IMR-90 (cell line): ENCODE data around the gene FAM168A. TPM values are rescaled to one million over a fixed set of nuclear protein-coding genes. Genes with fewer than 3 reads are reported as not detected.

Source experiments
- ATAC-seq: fragments of 200-7000 bp; cut with Tn5 transposase; 2 replicates; pipeline ENCODE4 v1.9.1; 2020; ENCODE audit warnings: low read depth, mild to moderate bottlenecking, moderate library complexity
- BruUV-seq: library from RNA; stranded (reverse); fragments of 400-500 nt; replicated peaks from 2 replicates; lab custom pipeline; 2021; lab: Mats Ljungman, UMichigan
- CTCF ChIA-PET: fragments of 300-600 bp; formaldehyde crosslinking; extraction: SDS; loops from one replicate; lab custom pipeline; 2021; ENCODE audit warnings: antibody characterized with exemption; lab: Yijun Ruan, JAX
- POLR2A ChIA-PET: fragments of 300-600 bp; sonication (Branson Sonifier 250); formaldehyde crosslinking; loops from one replicate; lab custom pipeline; 2022; ENCODE audit warnings: antibody characterized with exemption; ENCODE audit not compliant: unreplicated experiment; lab: Charles Lee
- DNase-seq: peaks from one replicate; pipeline ENCODE4 v3.0.0; 2013
- H2AFZ ChIP-seq: replicated peaks from 2 replicates; pipeline ENCODE3; 2013; ENCODE audit warnings: low read length, mild to moderate bottlenecking; ENCODE audit not compliant: poor library complexity
- H2AK5ac ChIP-seq: 2 replicates; pipeline ENCODE4 v1.6.1; 2013; ENCODE audit warnings: low read depth, low read length, inconsistent platforms
- H2AK9ac ChIP-seq: replicated peaks from 2 replicates; pipeline ENCODE3; 2013; ENCODE audit warnings: mild to moderate bottlenecking, low read depth, low read length, moderate library complexity; ENCODE audit not compliant: poor library complexity
- H2BK120ac ChIP-seq: 2 replicates; pipeline ENCODE4 v1.6.1; 2013; ENCODE audit warnings: low read depth, low read length, inconsistent platforms
- H2BK15ac ChIP-seq: 3 replicates; pipeline ENCODE4 v1.6.1; 2013; ENCODE audit warnings: low read depth, low read length, inconsistent platforms
- H2BK20ac ChIP-seq: 2 replicates; pipeline ENCODE4 v1.6.1; 2013; ENCODE audit warnings: low read depth, mild to moderate bottlenecking, inconsistent platforms, low read length, moderate library complexity
- H2BK5ac ChIP-seq: 2 replicates; pipeline ENCODE4 v1.6.1; 2013; ENCODE audit warnings: mild to moderate bottlenecking, low read depth, low read length, inconsistent platforms; ENCODE audit not compliant: poor library complexity, severe bottlenecking
- H3K14ac ChIP-seq: replicated peaks from 2 replicates; pipeline ENCODE4 v1.6.1; 2013; ENCODE audit warnings: low read depth, low read length, inconsistent platforms
- H3K18ac ChIP-seq: 2 replicates; pipeline ENCODE4 v1.6.1; 2013; ENCODE audit warnings: low read depth, low read length, control low read depth
- H3K23ac ChIP-seq: 2 replicates; pipeline ENCODE4 v1.6.1; 2013; ENCODE audit warnings: low read depth, low read length, inconsistent platforms
- H3K27ac ChIP-seq: 2 replicates; pipeline ENCODE4 v1.5.1; 2013; ENCODE audit warnings: mild to moderate bottlenecking, control low read depth, low read length; ENCODE audit not compliant: insufficient read depth
- H3K27me3 ChIP-seq: 2 replicates; pipeline ENCODE4 v1.6.1; 2013; ENCODE audit warnings: low read length; ENCODE audit not compliant: control insufficient read depth, insufficient read depth
- H3K36me3 ChIP-seq: 2 replicates; pipeline ENCODE4 v1.6.1; 2013; ENCODE audit warnings: low read length, mixed read lengths; ENCODE audit not compliant: control insufficient read depth, insufficient read depth
- H3K4ac ChIP-seq: 2 replicates; pipeline ENCODE4 v1.6.1; 2013; ENCODE audit warnings: low read depth, low read length, inconsistent platforms
- H3K4me1 ChIP-seq: 2 replicates; pipeline ENCODE4 v1.6.1; 2013; ENCODE audit warnings: low read length, mixed read lengths; ENCODE audit not compliant: control insufficient read depth, insufficient read depth
- H3K4me2 ChIP-seq: 2 replicates; pipeline ENCODE4 v1.6.1; 2013; ENCODE audit warnings: low read depth, mild to moderate bottlenecking, control low read depth, low read length, moderate library complexity
- H3K4me3 ChIP-seq: 2 replicates; pipeline ENCODE4 v1.5.1; 2013; ENCODE audit warnings: low read depth, mild to moderate bottlenecking, control low read depth, low read length, moderate library complexity; ENCODE audit not compliant: insufficient read depth
- H3K56ac ChIP-seq: 2 replicates; pipeline ENCODE4 v1.6.1; 2013; ENCODE audit warnings: low read length, inconsistent platforms; ENCODE audit not compliant: insufficient read depth; ENCODE audit errors: extremely low read depth
- H3K79me1 ChIP-seq, 2 experiments: 2 replicates each; pipeline ENCODE4 v1.6.1; 2013; ENCODE audit warnings: low read length in 2 of 2, inconsistent platforms in 1 of 2, low read depth in 1 of 2
- H3K9ac ChIP-seq: 2 replicates; pipeline ENCODE4 v1.6.1; 2013; ENCODE audit warnings: low read depth, low read length, control low read depth
- H3K9me1 ChIP-seq: 2 replicates; pipeline ENCODE4 v1.6.1; 2013; ENCODE audit warnings: low read length, inconsistent platforms; ENCODE audit not compliant: insufficient read depth
- H3K9me3 ChIP-seq: 2 replicates; pipeline ENCODE4 v1.6.1; 2013; ENCODE audit warnings: low read length; ENCODE audit not compliant: control insufficient read depth, insufficient read depth
- H4K20me1 ChIP-seq: 2 replicates; pipeline ENCODE4 v1.6.1; 2013; ENCODE audit warnings: low read length, inconsistent platforms; ENCODE audit not compliant: insufficient read depth
- H4K5ac ChIP-seq: 2 replicates; pipeline ENCODE4 v1.6.1; 2013; ENCODE audit warnings: mild to moderate bottlenecking, low read depth, low read length, control low read depth
- H4K8ac ChIP-seq, 2 experiments: 2 replicates each; pipeline ENCODE4 v1.6.1; 2013; ENCODE audit warnings: low read depth in 2 of 2, low read length in 2 of 2, control low read depth in 1 of 2, inconsistent platforms in 1 of 2
- H4K91ac ChIP-seq: 2 replicates; pipeline ENCODE4 v1.6.1; 2013; ENCODE audit warnings: low read depth, low read length, inconsistent platforms; ENCODE audit not compliant: insufficient read depth
- BHLHE40 ChIP-seq: fragments of 150-350 bp; IDR thresholded peaks from 2 replicates; pipeline ENCODE4 v1.6.1; 2016; ENCODE audit warnings: mild to moderate bottlenecking, low read depth, low read length
- CEBPB ChIP-seq: IDR thresholded peaks from 2 replicates; pipeline ENCODE4 v1.6.1; 2012; ENCODE audit warnings: low read depth, low read length, improper control_type of control experiment
- CHD1 ChIP-seq: IDR thresholded peaks from 2 replicates; pipeline ENCODE4 v1.6.1; 2012; ENCODE audit warnings: low read depth, low read length, improper control_type of control experiment
- FOS ChIP-seq: fragments of 150-350 bp; IDR thresholded peaks from 2 replicates; pipeline ENCODE4 v1.6.1; 2016; ENCODE audit warnings: low read depth, low read length
- MAFK ChIP-seq: IDR thresholded peaks from 2 replicates; pipeline ENCODE4 v1.6.1; 2012; ENCODE audit warnings: low read depth, low read length, improper control_type of control experiment
- MAZ ChIP-seq: IDR thresholded peaks from 2 replicates; pipeline ENCODE4 v1.6.1; 2012; ENCODE audit warnings: low read depth, mild to moderate bottlenecking, low read length, improper control_type of control experiment, moderate library complexity, borderline replicate concordance
- MXI1 ChIP-seq: IDR thresholded peaks from 2 replicates; pipeline ENCODE4 v1.6.1; 2012; ENCODE audit warnings: low read depth, mild to moderate bottlenecking, low read length, moderate library complexity, borderline replicate concordance
- NFE2L2 ChIP-seq: fragments of 150-350 bp; IDR thresholded peaks from 2 replicates; pipeline ENCODE4 v1.6.1; 2016; ENCODE audit warnings: low read depth, mild to moderate bottlenecking, low read length
- POLR2A ChIP-seq: IDR thresholded peaks from 2 replicates; pipeline ENCODE4 v1.6.1; 2012; ENCODE audit warnings: mild to moderate bottlenecking, low read depth, low read length
- RAD21 ChIP-seq: IDR thresholded peaks from 2 replicates; pipeline ENCODE4 v1.6.1; 2012; ENCODE audit warnings: low read length, improper control_type of control experiment
- RCOR1 ChIP-seq: IDR thresholded peaks from 2 replicates; pipeline ENCODE4 v1.6.1; 2012; ENCODE audit warnings: mild to moderate bottlenecking, low read length, improper control_type of control experiment; ENCODE audit not compliant: insufficient replicate concordance
- RFX5 ChIP-seq: IDR thresholded peaks from 2 replicates; pipeline ENCODE4 v1.8.0; 2012; ENCODE audit warnings: low read depth, mild to moderate bottlenecking, low read length, moderate library complexity
- SMC3 ChIP-seq: fragments of 150-350 bp; IDR thresholded peaks from 2 replicates; pipeline ENCODE4 v1.6.1; 2016; ENCODE audit warnings: low read depth, mild to moderate bottlenecking, antibody characterized with exemption, low read length, moderate library complexity
- dilution Hi-C: fragments of 300-500 bp; cut with HindIII; formaldehyde crosslinking; loops from one replicate; pipeline ENCODE4 v1.14.3; 2018; ENCODE audit warnings: low sequenced_read_pairs; ENCODE audit not compliant: unreplicated experiment
- in situ Hi-C: fragments of 300-500 bp; cut with MboI; formaldehyde crosslinking; loops from 3 replicates; pipeline ENCODE4 v1.14.3; 2019; ENCODE audit warnings: low sequenced_read_pairs, inconsistent platforms, mixed read lengths
- intact Hi-C: fragments of 100-400 bp; cut with micrococcal nuclease; formaldehyde crosslinking; loops from 2 replicates; pipeline ENCODE4 v1.10.0; 2022
- polyA plus RNA-seq, 3 experiments: library from polyadenylated mRNA; depleted of rRNA; stranded (reverse); fragments of >200 nt; gene quantifications; 2 replicates each; pipeline ENCODE4 v1.2.3, GENCODE V29; 2012; ENCODE audit warnings: low replicate concordance in 1 of 3
- total RNA-seq: library from RNA; depleted of rRNA; stranded (reverse); fragments of >200 nt; gene quantifications from 2 replicates; pipeline ENCODE4 v1.2.3, GENCODE V29; 2012
- TF ChIP-seq, protein P1 (sequence below): conservative IDR thresholded peaks from 2 replicates; pipeline ENCODE4 v1.5.1; 2012; ENCODE audit warnings: mild to moderate bottlenecking, low read depth, low read length, improper control_type of control experiment
- TF ChIP-seq, protein P2 (sequence below): fragments of 150-350 bp; IDR thresholded peaks from 2 replicates; pipeline ENCODE4 v1.6.1; 2017; ENCODE audit warnings: mild to moderate bottlenecking, antibody characterized with exemption, low read length, low read depth
- TF ChIP-seq, protein P3 (sequence below): fragments of 150-350 bp; IDR thresholded peaks from 2 replicates; pipeline ENCODE4 v1.6.1; 2016; ENCODE audit warnings: low read depth, mild to moderate bottlenecking, low read length, moderate library complexity, borderline replicate concordance

FAM168A gene
- total and polyA plus RNA-seq, 2 of the 4 experiments (the other 2 are of a cell fraction) = 13.1 to 22.8 TPM

DNA sequence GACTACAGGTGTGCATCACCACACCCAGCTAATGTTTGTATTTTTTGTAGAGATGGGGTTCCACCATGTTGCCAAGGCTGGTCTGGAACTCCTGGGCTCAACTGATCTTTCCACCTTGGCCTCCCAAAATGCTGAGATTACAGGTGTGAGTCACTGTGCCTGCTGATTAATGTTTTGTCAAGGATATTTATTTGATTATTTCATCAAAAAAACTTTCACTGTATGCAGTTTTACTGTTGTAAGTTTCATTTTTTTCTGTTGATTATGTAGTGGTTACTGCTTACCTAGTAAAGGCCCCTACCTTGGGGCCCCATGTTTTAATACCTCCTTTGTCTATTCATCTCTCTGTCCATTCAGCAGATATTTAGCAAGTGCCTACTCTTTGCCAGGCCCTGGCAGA lies 16.7 kb upstream of the FAM168A start:
- no peak overlapping the region for H2BK120ac ChIP-seq
- H3K9me1 ChIP-seq = no peaks in the 10 kb centered on the region
- DNase-seq (no peak), ATAC-seq (no peak)
- H3K14ac ChIP-seq = no peak overlapping the region
- no peak overlapping the region for H3K18ac ChIP-seq
- no peak overlapping the region for H3K56ac ChIP-seq
- H3K27ac ChIP-seq = no peak overlapping the region
- H3K4me3 ChIP-seq = no peak overlapping the region
- intact Hi-C loops (no loop called here), dilution Hi-C loops (no loop called here), in situ Hi-C loops (no loop called here)
- no peak overlapping the region for H4K5ac ChIP-seq
- no peak overlapping the region for H2AFZ ChIP-seq
- no TSS peak for BruUV-seq
- no peak overlapping the region for H3K4ac ChIP-seq
- no peaks in the 10 kb centered on the region for H3K9me3 ChIP-seq
- H3K4me1 ChIP-seq = no peaks in the 10 kb centered on the region
- H3K36me3 ChIP-seq = no peaks in the 10 kb centered on the region
- H4K20me1 ChIP-seq = no peaks in the 10 kb centered on the region
- no peak overlapping the region for H3K23ac ChIP-seq
- ChIA-PET POLR2A (no interaction called here), CTCF (no interaction called here)
- peaks cover 3% of the 10 kb centered on the region; the same call in 1 of the 2 replicates for H3K27me3 ChIP-seq
- H2AK5ac ChIP-seq = no peak overlapping the region
- no peak overlapping the region for H4K8ac ChIP-seq
- H3K79me1 ChIP-seq = no peaks in the 10 kb centered on the region
- no peak overlapping the region for H2BK20ac ChIP-seq
- H2BK5ac ChIP-seq = no peak overlapping the region
- no peak overlapping the region for H2AK9ac ChIP-seq
- H4K91ac ChIP-seq = no peak overlapping the region
- no peak overlapping the region for H2BK15ac ChIP-seq
- no peak for TF ChIP-seq MAZ
- no peak for TF ChIP-seq RAD21
- no peak for TF ChIP-seq MXI1
- TF ChIP-seq, protein P1, sequence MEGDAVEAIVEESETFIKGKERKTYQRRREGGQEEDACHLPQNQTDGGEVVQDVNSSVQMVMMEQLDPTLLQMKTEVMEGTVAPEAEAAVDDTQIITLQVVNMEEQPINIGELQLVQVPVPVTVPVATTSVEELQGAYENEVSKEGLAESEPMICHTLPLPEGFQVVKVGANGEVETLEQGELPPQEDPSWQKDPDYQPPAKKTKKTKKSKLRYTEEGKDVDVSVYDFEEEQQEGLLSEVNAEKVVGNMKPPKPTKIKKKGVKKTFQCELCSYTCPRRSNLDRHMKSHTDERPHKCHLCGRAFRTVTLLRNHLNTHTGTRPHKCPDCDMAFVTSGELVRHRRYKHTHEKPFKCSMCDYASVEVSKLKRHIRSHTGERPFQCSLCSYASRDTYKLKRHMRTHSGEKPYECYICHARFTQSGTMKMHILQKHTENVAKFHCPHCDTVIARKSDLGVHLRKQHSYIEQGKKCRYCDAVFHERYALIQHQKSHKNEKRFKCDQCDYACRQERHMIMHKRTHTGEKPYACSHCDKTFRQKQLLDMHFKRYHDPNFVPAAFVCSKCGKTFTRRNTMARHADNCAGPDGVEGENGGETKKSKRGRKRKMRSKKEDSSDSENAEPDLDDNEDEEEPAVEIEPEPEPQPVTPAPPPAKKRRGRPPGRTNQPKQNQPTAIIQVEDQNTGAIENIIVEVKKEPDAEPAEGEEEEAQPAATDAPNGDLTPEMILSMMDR = no peak
- TF ChIP-seq, protein P2, sequence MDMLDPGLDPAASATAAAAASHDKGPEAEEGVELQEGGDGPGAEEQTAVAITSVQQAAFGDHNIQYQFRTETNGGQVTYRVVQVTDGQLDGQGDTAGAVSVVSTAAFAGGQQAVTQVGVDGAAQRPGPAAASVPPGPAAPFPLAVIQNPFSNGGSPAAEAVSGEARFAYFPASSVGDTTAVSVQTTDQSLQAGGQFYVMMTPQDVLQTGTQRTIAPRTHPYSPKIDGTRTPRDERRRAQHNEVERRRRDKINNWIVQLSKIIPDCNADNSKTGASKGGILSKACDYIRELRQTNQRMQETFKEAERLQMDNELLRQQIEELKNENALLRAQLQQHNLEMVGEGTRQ = no peak
- TF ChIP-seq RFX5 = no peak
- no peak for TF ChIP-seq CHD1
- TF ChIP-seq FOS = no peak
- no peak for TF ChIP-seq SMC3
- TF ChIP-seq, protein P3, sequence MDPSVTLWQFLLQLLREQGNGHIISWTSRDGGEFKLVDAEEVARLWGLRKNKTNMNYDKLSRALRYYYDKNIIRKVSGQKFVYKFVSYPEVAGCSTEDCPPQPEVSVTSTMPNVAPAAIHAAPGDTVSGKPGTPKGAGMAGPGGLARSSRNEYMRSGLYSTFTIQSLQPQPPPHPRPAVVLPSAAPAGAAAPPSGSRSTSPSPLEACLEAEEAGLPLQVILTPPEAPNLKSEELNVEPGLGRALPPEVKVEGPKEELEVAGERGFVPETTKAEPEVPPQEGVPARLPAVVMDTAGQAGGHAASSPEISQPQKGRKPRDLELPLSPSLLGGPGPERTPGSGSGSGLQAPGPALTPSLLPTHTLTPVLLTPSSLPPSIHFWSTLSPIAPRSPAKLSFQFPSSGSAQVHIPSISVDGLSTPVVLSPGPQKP = no peak
- no peak for TF ChIP-seq MAFK
- TF ChIP-seq BHLHE40 = no peak
- no peak for TF ChIP-seq POLR2A
- no peak for TF ChIP-seq NFE2L2
- TF ChIP-seq RCOR1 = no peak
- TF ChIP-seq CEBPB = no peak
- H3K4me2 ChIP-seq = no peak overlapping the region
- no peak overlapping the region for H3K9ac ChIP-seq
